HEK293T (cell line): ENCODE measurements around the gene SCNM1.

Source experiments
- ARNT ChIP-seq: fragments of 450-650 bp; IDR thresholded peaks from 2 replicates; pipeline ENCODE4 v1.6.1; 2017; ENCODE audit warnings: mild to moderate bottlenecking
- CTBP1 ChIP-seq: fragments of 450-650 bp; IDR thresholded peaks from 2 replicates; pipeline ENCODE4 v1.6.1; 2016; ENCODE audit warnings: borderline replicate concordance
- FOXA1 ChIP-seq: fragments of 450-650 bp; IDR thresholded peaks from 2 replicates; pipeline ENCODE4 v1.6.1; 2016; ENCODE audit warnings: mild to moderate bottlenecking
- FOXK2 ChIP-seq: fragments of 450-650 bp; IDR thresholded peaks from 2 replicates; pipeline ENCODE4 v1.6.1; 2016; ENCODE audit warnings: mild to moderate bottlenecking
- L3MBTL2 ChIP-seq: fragments of 450-650 bp; conservative IDR thresholded peaks from 2 replicates; pipeline ENCODE4 v1.6.1; 2016; ENCODE audit warnings: mild to moderate bottlenecking
- SP1 ChIP-seq: fragments of 450-650 bp; IDR thresholded peaks from 2 replicates; pipeline ENCODE4 v1.6.1; 2017
- SUZ12 ChIP-seq: fragments of 450-650 bp; IDR thresholded peaks from 2 replicates; pipeline ENCODE4 v1.6.1; 2016; ENCODE audit warnings: mild to moderate bottlenecking
- TARDBP ChIP-seq: fragments of 450-650 bp; IDR thresholded peaks from 2 replicates; pipeline ENCODE4 v1.6.1; 2016

DNA sequence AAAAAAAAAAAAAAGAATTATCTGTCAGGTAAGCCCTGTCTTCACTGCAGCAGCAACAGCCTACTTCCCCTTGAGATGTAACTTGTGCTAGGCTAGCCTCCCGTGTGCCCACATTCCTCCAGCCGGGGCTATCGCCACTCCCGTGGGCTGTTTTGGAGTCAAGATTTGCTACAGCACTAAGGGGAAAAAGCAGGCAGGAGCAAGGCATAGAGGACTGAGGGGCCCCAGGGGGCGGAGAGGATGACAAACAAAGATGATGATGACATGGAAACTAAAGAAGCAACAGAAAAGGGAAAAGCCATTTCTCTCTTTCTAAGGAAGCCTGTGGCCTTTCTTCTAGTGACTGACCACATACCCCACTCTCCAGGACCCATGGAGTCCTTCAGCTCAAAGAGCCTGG lies 7.6 kb upstream of the SCNM1 start:
- TF ChIP-seq SP1 (no peak), CTBP1 (no peak), TARDBP (no peak), SUZ12 (no peak), FOXK2 (no peak), L3MBTL2 (no peak), ARNT (no peak), FOXA1 (no peak)
